H1 (cell line): Measurements from ENCODE around the gene TMEM40. TPM values are rescaled to one million over a fixed set of nuclear protein-coding genes. Genes with fewer than 3 reads are reported as not detected.

Source experiments
- CTCF ChIA-PET: fragments of 300-600 bp; sonication (Branson Sonifier 250); formaldehyde crosslinking; loops from one replicate; lab custom pipeline; 2021; ENCODE audit not compliant: partially characterized antibody; lab: Charles Lee
- POLR2A ChIA-PET: fragments of 300-600 bp; sonication (Branson Sonifier 250); formaldehyde crosslinking; loops from one replicate; lab custom pipeline; 2021; ENCODE audit warnings: inconsistent platforms; ENCODE audit not compliant: partially characterized antibody; lab: Charles Lee
- DNase-seq, 2 experiments: peaks; one replicate each; pipeline versions ENCODE4 v3.0.0 to v3.0.0-alpha.2; 2010 to 2022; ENCODE audit warnings: low spot score in 2 of 2, low read depth in 1 of 2, mixed read lengths in 1 of 2
- FAIRE-seq: peaks from 2 replicates; lab custom pipeline; 2011; peaks lifted over from hg19 to GRCh38; lab: Jason Lieb, UNC
- H2AFZ ChIP-seq: 2 replicates; pipeline ENCODE4 v1.8.1; 2012; ENCODE audit warnings: low read length, inconsistent platforms
- H2AK5ac ChIP-seq: 2 replicates; pipeline ENCODE4 v1.6.1; 2013; ENCODE audit warnings: low read depth, low read length
- H2BK120ac ChIP-seq: replicated peaks from 2 replicates; pipeline ENCODE3; 2013; ENCODE audit warnings: low read depth, low read length, inconsistent platforms
- H2BK12ac ChIP-seq: 2 replicates; pipeline ENCODE4 v1.6.1; 2013; ENCODE audit warnings: low read depth, low read length
- H2BK15ac ChIP-seq: 2 replicates; pipeline ENCODE4 v1.6.1; 2013; ENCODE audit warnings: low read length
- H2BK20ac ChIP-seq: 2 replicates; pipeline ENCODE4 v1.6.1; 2013; ENCODE audit warnings: low read length
- H2BK5ac ChIP-seq: 2 replicates; pipeline ENCODE4 v1.6.1; 2013; ENCODE audit warnings: low read depth, low read length
- H3K14ac ChIP-seq: 2 replicates; pipeline ENCODE4 v1.6.1; 2013; ENCODE audit warnings: inconsistent platforms; ENCODE audit not compliant: insufficient read length
- H3K18ac ChIP-seq: 2 replicates; pipeline ENCODE4 v1.6.1; 2013; ENCODE audit warnings: low read length; ENCODE audit errors: extremely low read depth
- H3K23ac ChIP-seq: 2 replicates; pipeline ENCODE4 v1.6.1; 2013; ENCODE audit warnings: inconsistent platforms; ENCODE audit not compliant: insufficient read length
- H3K23me2 ChIP-seq: 2 replicates; pipeline ENCODE4 v1.6.1; 2013; ENCODE audit warnings: low read depth, low read length
- H3K27ac ChIP-seq: 2 replicates; pipeline ENCODE4 v1.6.1; 2011; ENCODE audit warnings: low read depth, low read length, inconsistent platforms
- H3K27me3 ChIP-seq, 4 experiments: replicated peaks in 1 of 4; 1 replicate in 1 of 4; 2 replicates in 3 of 4; pipeline versions ENCODE4 v1.6.1 to v1.8.1; 2011 to 2013; ENCODE audit warnings: low read length in 3 of 4, mild to moderate bottlenecking in 3 of 4, inconsistent platforms in 2 of 4, mixed read lengths in 2 of 4, moderate library complexity in 1 of 4; ENCODE audit not compliant: control insufficient read depth in 3 of 4, insufficient read depth in 3 of 4; ENCODE audit errors: extremely low read depth in 1 of 4
- H3K36me3 ChIP-seq, 4 experiments: 2 replicates each; pipeline versions ENCODE4 v1.6.1 to v1.8.1; 2011 to 2013; ENCODE audit warnings: mild to moderate bottlenecking in 4 of 4, low read length in 3 of 4, moderate library complexity in 2 of 4, control low read depth in 1 of 4, inconsistent platforms in 1 of 4; ENCODE audit not compliant: insufficient read depth in 4 of 4, control insufficient read depth in 2 of 4
- H3K4ac ChIP-seq: replicated peaks from 2 replicates; pipeline ENCODE3; 2013; ENCODE audit warnings: low read length, low read depth, mixed read lengths, inconsistent platforms; ENCODE audit not compliant: insufficient read length
- H3K4me1 ChIP-seq, 4 experiments: replicated peaks in 1 of 4; 1 replicate in 1 of 4; 2 replicates in 3 of 4; pipeline versions ENCODE4 v1.6.1 to v1.8.1; 2011 to 2013; ENCODE audit warnings: low read length in 3 of 4, inconsistent platforms in 2 of 4, mixed read lengths in 1 of 4; ENCODE audit not compliant: insufficient read depth in 4 of 4, control insufficient read depth in 3 of 4
- H3K4me2 ChIP-seq, 2 experiments: 2 replicates each; pipeline versions ENCODE4 v1.6.1 to v1.8.1; 2011 to 2013; ENCODE audit warnings: low read depth in 2 of 2, low read length in 2 of 2, control low read depth in 1 of 2, inconsistent platforms in 1 of 2, mild to moderate bottlenecking in 1 of 2; ENCODE audit not compliant: insufficient read depth in 1 of 2
- H3K4me3 ChIP-seq, 4 experiments: fragments of 200-600, 300-600 bp in 1 of 4; sonication (generic), shearing (Covaris generic), sonication (Bioruptor Twin) in 1 of 4; 2 replicates each; pipeline versions ENCODE4 v1.5.1 to v1.8.1; 2011 to 2016; ENCODE audit warnings: low read length in 4 of 4, low read depth in 3 of 4, control low read depth in 2 of 4, inconsistent platforms in 2 of 4, mild to moderate bottlenecking in 2 of 4, mixed read lengths in 1 of 4, moderate library complexity in 1 of 4; ENCODE audit not compliant: insufficient read depth in 2 of 4; ENCODE audit errors: extremely low read depth in 1 of 4
- H3K56ac ChIP-seq: replicated peaks from 2 replicates; pipeline ENCODE3; 2013; ENCODE audit warnings: low read depth, mild to moderate bottlenecking, mixed read lengths, low read length, inconsistent platforms; ENCODE audit not compliant: insufficient read length
- H3K79me1 ChIP-seq: 2 replicates; pipeline ENCODE4 v1.6.1; 2013; ENCODE audit warnings: low read depth, low read length, control low read depth
- H3K79me2 ChIP-seq, 2 experiments: 2 replicates each; pipeline versions ENCODE4 v1.6.1 to v1.8.1; 2012 to 2013; ENCODE audit warnings: low read length in 2 of 2, mild to moderate bottlenecking in 2 of 2, inconsistent platforms in 1 of 2; ENCODE audit not compliant: insufficient read depth in 2 of 2, control insufficient read depth in 1 of 2
- H3K9ac ChIP-seq, 4 experiments: replicated peaks in 1 of 4; 1 replicate in 1 of 4; 2 replicates in 3 of 4; pipeline versions ENCODE4 v1.6.1 to v1.8.1; 2011 to 2013; ENCODE audit warnings: low read depth in 3 of 4, low read length in 3 of 4, control low read depth in 2 of 4, mild to moderate bottlenecking in 2 of 4, moderate library complexity in 2 of 4, inconsistent platforms in 1 of 4; ENCODE audit errors: extremely low read depth in 1 of 4
- H3K9me3 ChIP-seq, 2 experiments: 2 replicates each; pipeline versions ENCODE4 v1.6.1 to v1.8.1; 2012 to 2013; ENCODE audit warnings: mild to moderate bottlenecking in 2 of 2, moderate library complexity in 2 of 2, control low read depth in 1 of 2, inconsistent platforms in 1 of 2, low read depth in 1 of 2, low read length in 1 of 2, mixed read lengths in 1 of 2; ENCODE audit not compliant: insufficient read depth in 2 of 2
- H4K20me1 ChIP-seq, 2 experiments: replicated peaks in 1 of 2; 2 replicates each; pipeline versions ENCODE3 to v1.8.1; 2011 to 2013; ENCODE audit warnings: inconsistent platforms in 2 of 2, low read length in 2 of 2, mild to moderate bottlenecking in 1 of 2; ENCODE audit not compliant: insufficient read depth in 2 of 2, control insufficient read depth in 1 of 2
- H4K5ac ChIP-seq: 2 replicates; pipeline ENCODE4 v1.6.1; 2013; ENCODE audit warnings: low read length, low read depth, mixed read lengths, inconsistent platforms; ENCODE audit not compliant: insufficient read length
- H4K8ac ChIP-seq: 2 replicates; pipeline ENCODE4 v1.8.0; 2013; ENCODE audit warnings: mild to moderate bottlenecking, moderate library complexity, low read length, inconsistent platforms; ENCODE audit not compliant: insufficient read depth; ENCODE audit errors: extremely low read depth
- H4K91ac ChIP-seq: replicated peaks from 2 replicates; pipeline ENCODE3; 2013; ENCODE audit warnings: low read length, mixed read lengths, inconsistent platforms; ENCODE audit not compliant: insufficient read length
- BACH1 ChIP-seq: IDR thresholded peaks from 2 replicates; pipeline ENCODE4 v1.6.1; 2012; ENCODE audit warnings: low read length, improper control_type of control experiment
- CBX8 ChIP-seq: fragments of 300-800, 300-1000 bp; sonication (generic); IDR thresholded peaks from 2 replicates; pipeline ENCODE4 v1.7.1; 2016; ENCODE audit warnings: low read depth, low read length, borderline replicate concordance
- CEBPB ChIP-seq: IDR thresholded peaks from 2 replicates; pipeline ENCODE4 v1.6.1; 2012; ENCODE audit warnings: low read depth, low read length
- CHD2 ChIP-seq: IDR thresholded peaks from 2 replicates; pipeline ENCODE4 v1.6.1; 2012; ENCODE audit warnings: low read length, improper control_type of control experiment
- GABPA ChIP-seq: IDR thresholded peaks from 2 replicates; pipeline ENCODE4 v1.6.1; 2011; ENCODE audit warnings: mild to moderate bottlenecking, low read length, moderate library complexity, borderline replicate concordance; ENCODE audit not compliant: insufficient read depth
- JUND ChIP-seq: IDR thresholded peaks from 2 replicates; pipeline ENCODE4 v1.6.1; 2011; ENCODE audit warnings: mild to moderate bottlenecking, improper control_type of control experiment, low read length
- KDM5A ChIP-seq: fragments of 200-600 bp; IDR thresholded peaks from 2 replicates; pipeline ENCODE4 v1.7.1; 2012; ENCODE audit warnings: mild to moderate bottlenecking, low read length, inconsistent platforms, mixed read lengths
- NANOG ChIP-seq: IDR thresholded peaks from 2 replicates; pipeline ENCODE4 v1.6.1; 2011; ENCODE audit warnings: low read length, low read depth, mild to moderate bottlenecking, inconsistent platforms; ENCODE audit not compliant: insufficient read depth, poor library complexity, severe bottlenecking
- PHF8 ChIP-seq: fragments of 200-600 bp; sonication (generic); conservative IDR thresholded peaks from 2 replicates; pipeline ENCODE4 v1.7.1; 2012; ENCODE audit warnings: low read depth, mild to moderate bottlenecking, inconsistent platforms, low read length, moderate library complexity
- RBBP5 ChIP-seq: IDR thresholded peaks from 2 replicates; pipeline ENCODE4 v1.7.1; 2012; ENCODE audit warnings: low read depth, mild to moderate bottlenecking, inconsistent platforms, low read length, moderate library complexity, borderline replicate concordance
- RNF2 ChIP-seq: fragments of 200-900, 300-1000 bp; sonication (generic); IDR thresholded peaks from 2 replicates; pipeline ENCODE4 v1.7.1; 2016; ENCODE audit warnings: borderline replicate concordance, low read depth, mild to moderate bottlenecking, antibody characterized with exemption, low read length; ENCODE audit not compliant: poor library complexity, severe bottlenecking; ENCODE audit errors: missing control alignments
- SP1 ChIP-seq: IDR thresholded peaks from 2 replicates; pipeline ENCODE4 v1.6.1; 2011; ENCODE audit warnings: low read depth, low read length
- SP2 ChIP-seq: IDR thresholded peaks from 2 replicates; pipeline ENCODE4 v1.6.1; 2012; ENCODE audit warnings: mild to moderate bottlenecking, low read length, inconsistent platforms
- SUZ12 ChIP-seq: fragments of 200-600 bp; sonication (generic); IDR thresholded peaks from 2 replicates; pipeline ENCODE4 v1.6.1; 2012; ENCODE audit warnings: mild to moderate bottlenecking, inconsistent platforms, low read length, moderate library complexity, mixed read lengths
- ZNF274 ChIP-seq: IDR thresholded peaks from 2 replicates; pipeline ENCODE4 v1.7.0; 2012; ENCODE audit warnings: low read length, borderline replicate concordance; ENCODE audit errors: extremely low read depth
- WGBS, 2 experiments: shearing (Covaris generic) in 1 of 2; methylation state at CpG; one replicate each; pipeline versions ENCODE4 v1.1.6 to v1.1.7; 2013 to 2015; ENCODE audit warnings: low lambda C conversion rate in 2 of 2, mixed read lengths in 2 of 2, inconsistent platforms in 1 of 2, low coverage in 1 of 2, missing lambda C conversion rate in 1 of 2; ENCODE audit not compliant: insufficient replicate concordance in 2 of 2, insufficient coverage in 1 of 2, insufficient read length in 1 of 2; ENCODE audit errors: extremely low coverage in 1 of 2, missing lambda C conversion rate in 1 of 2; 5-methylcytosine and 5-hydroxymethylcytosine counted together
- polyA plus RNA-seq, 7 experiments: library from polyadenylated mRNA; depleted of rRNA in 3 of 7; stranded (reverse) in 5 of 7; unstranded in 2 of 7; fragments of >200 nt in 5 of 7; fragments of 200-250 nt in 2 of 7; gene quantifications; 1 replicate in 5 of 7; 2 replicates in 1 of 7; 4 replicates in 1 of 7; pipeline versions ENCODE4 v1.2.1 to v1.2.3, GENCODE V29; 2011 to 2013; ENCODE audit warnings: missing spikeins in 2 of 7, mixed read lengths in 2 of 7
- total RNA-seq: library from RNA; stranded (reverse); fragmentation: NEBNext Ultra II Directional; extraction: Animal tissue kit (Norgen Biotek cat#: 25700); gene quantifications from 2 replicates; pipeline ENCODE4 v1.2.1, GENCODE V29; 2021

The TMEM40 gene
- total and polyA plus RNA-seq, 2 of the 8 experiments (the other 6 are each of a cell fraction or from before 2014, with no cell fraction given) = 0.18 TPM; not detected in 1

DNA sequence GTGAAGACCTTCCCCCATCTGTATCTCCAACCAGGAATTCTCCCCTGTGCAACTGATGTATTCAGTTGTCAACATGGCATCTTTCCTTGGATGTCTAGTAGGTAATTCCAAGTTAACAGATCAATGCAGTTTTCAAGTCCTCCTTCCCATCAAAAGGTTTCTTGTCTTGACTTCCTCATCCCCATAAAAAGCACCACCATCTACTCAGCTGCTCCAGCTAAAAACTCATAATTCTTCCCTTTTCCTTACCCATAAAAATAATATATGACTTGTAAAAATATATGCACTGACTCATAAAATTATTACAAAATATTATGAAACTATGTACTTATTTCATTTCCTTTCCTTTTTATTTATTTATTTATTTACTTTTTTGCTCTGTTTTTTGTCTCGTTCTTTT, 32.4 kb upstream of the TMEM40 start:
- H3K36me3 ChIP-seq = no peaks in the 10 kb centered on the region
- 65% methylated on average over 1 of the region's 1 CpG; no CpG with 5 or more reads in 1 of the 2 experiments for WGBS, 2 experiments

More for the DNA sequence above, 32.4 kb upstream of the TMEM40 start:
- no peaks in the 10 kb centered on the region for H3K23me2 ChIP-seq
- no peak overlapping the region for H3K4ac ChIP-seq
- H2BK120ac ChIP-seq = no peak overlapping the region
- no peaks in the 10 kb centered on the region for H3K79me2 ChIP-seq
- H2BK12ac ChIP-seq = no peak overlapping the region
- H2BK20ac ChIP-seq = no peak overlapping the region
- no peak overlapping the region for H3K14ac ChIP-seq
- H3K4me2 ChIP-seq = no peak overlapping the region
- no peaks in the 10 kb centered on the region for H4K20me1 ChIP-seq
- H2BK5ac ChIP-seq = no peak overlapping the region
- no peak overlapping the region for H4K8ac ChIP-seq
- H2BK15ac ChIP-seq = no peak overlapping the region
- DNase-seq = no peak
- no peak overlapping the region for H3K23ac ChIP-seq
- no peak overlapping the region for H3K4me3 ChIP-seq
- H3K9ac ChIP-seq = no peak overlapping the region
- no peak overlapping the region for H4K5ac ChIP-seq
- TF ChIP-seq CHD2 = no peak
- TF ChIP-seq SUZ12 = no peak
- TF ChIP-seq KDM5A = no peak
- TF ChIP-seq ZNF274 = no peak
- no peak for TF ChIP-seq SP2
- no peak for TF ChIP-seq PHF8
- TF ChIP-seq BACH1 = no peak
- TF ChIP-seq SP1 = no peak
- TF ChIP-seq JUND = no peak
- TF ChIP-seq RNF2 = no peak
- no peak for TF ChIP-seq NANOG
- no peak for TF ChIP-seq RBBP5
- TF ChIP-seq CBX8 = no peak
- no peak for TF ChIP-seq CEBPB
- no peak for TF ChIP-seq GABPA
- ChIA-PET CTCF (interaction anchor here (0.9 to 5.3 kb wide), 7 partner anchors 16 to 169 kb away, joined by 3 to 37 read pairs (median 4); no protein-coding TSS in a partner anchor), POLR2A (interaction anchor here (2.1 kb wide), 1 partner anchor 41 kb away, joined by 7 read pairs; no protein-coding TSS in a partner anchor)
- no peak overlapping the region for H3K18ac ChIP-seq
- peaks cover 0 to 5% (median under 1%) of the 10 kb centered on the region in 4 experiments; a peak in 3 of 7 replicates for H3K4me1 ChIP-seq
- FAIRE-seq = no peak
- H3K27me3 ChIP-seq = no peaks in the 10 kb centered on the region
- H4K91ac ChIP-seq = no peak overlapping the region
- no peak overlapping the region for H2AK5ac ChIP-seq
- no peaks in the 10 kb centered on the region for H3K9me3 ChIP-seq
- H2AFZ ChIP-seq = no peak overlapping the region
- H3K79me1 ChIP-seq = no peaks in the 10 kb centered on the region
- no peak overlapping the region for H3K56ac ChIP-seq
- H3K27ac ChIP-seq = no peak overlapping the region
